HCT116 (cell line): ENCODE results near the gene DENND2D.

Experiments used
- CEBPB ChIP-seq: IDR thresholded peaks from 2 replicates; pipeline ENCODE4 v1.6.1; 2012; ENCODE audit warnings: low read depth
- CTCF ChIP-seq, 3 experiments: fragments of 200-600 bp in 1 of 3; sonication (generic) in 1 of 3; IDR thresholded peaks in 2 of 3; conservative IDR thresholded peaks in 1 of 3; 2 replicates each; pipeline ENCODE4 v1.5.1; 2012 to 2017; ENCODE audit warnings: low read depth in 2 of 3, low read length in 2 of 3, antibody characterized with exemption in 1 of 3, borderline replicate concordance in 1 of 3, control low read depth in 1 of 3, mild to moderate bottlenecking in 1 of 3, mixed read lengths in 1 of 3, mixed run types in 1 of 3, moderate library complexity in 1 of 3; ENCODE audit not compliant: insufficient read depth in 1 of 3
- ELF1 ChIP-seq: IDR thresholded peaks from 2 replicates; pipeline ENCODE4 v1.6.1; 2012; ENCODE audit warnings: low read depth, borderline replicate concordance
- EZH2 ChIP-seq: fragments of 200-600 bp; sonication (generic); IDR thresholded peaks from 2 replicates; pipeline ENCODE4 v1.6.1; 2017; ENCODE audit warnings: antibody characterized with exemption, mixed run types
- MAX ChIP-seq: IDR thresholded peaks from 2 replicates; pipeline ENCODE4 v1.6.1; 2012
- POLR2A ChIP-seq: IDR thresholded peaks from 2 replicates; pipeline ENCODE4 v1.7.0; 2011; ENCODE audit warnings: borderline replicate concordance; ENCODE audit not compliant: insufficient read depth, insufficient read length; ENCODE audit errors: extremely low read depth
- POLR2AphosphoS5 ChIP-seq: IDR thresholded peaks from 2 replicates; pipeline ENCODE4 v1.6.1; 2011; ENCODE audit warnings: mild to moderate bottlenecking, low read depth, low read length, moderate library complexity
- REST ChIP-seq: IDR thresholded peaks from 2 replicates; pipeline ENCODE4 v1.6.1; 2012; ENCODE audit warnings: low read depth
- TCF7L2 ChIP-seq: IDR thresholded peaks from 2 replicates; pipeline ENCODE4 v1.7.0; 2011; ENCODE audit warnings: borderline replicate concordance, inconsistent platforms; ENCODE audit not compliant: insufficient read depth, insufficient read length; ENCODE audit errors: extremely low read depth
- YY1 ChIP-seq: IDR thresholded peaks from 2 replicates; pipeline ENCODE4 v1.6.1; 2011; ENCODE audit warnings: low read length, low read depth, moderate library complexity, mild to moderate bottlenecking; ENCODE audit not compliant: insufficient replicate concordance; ENCODE audit errors: extremely low read depth
- ZBTB33 ChIP-seq: IDR thresholded peaks from 2 replicates; pipeline ENCODE4 v1.6.1; 2011; ENCODE audit warnings: mild to moderate bottlenecking, low read length, moderate library complexity; ENCODE audit not compliant: insufficient replicate concordance; ENCODE audit errors: extremely low read depth

- TF ChIP-seq CTCF (IDR thresholded peaks at IDR 0.05 in 2 of 3, conservative IDR thresholded peaks at IDR 0.05 in 1 of 3; ENCODE audit: borderline replicate concordance in 1 of 3, insufficient read depth in 1 of 3, low read depth in 2 of 3, low read length in 2 of 3), result no peak
- no peak for TF ChIP-seq POLR2A
- TF ChIP-seq CEBPB, result no peak
- TF ChIP-seq POLR2AphosphoS5, result no peak
- no peak for TF ChIP-seq EZH2
- no peak for TF ChIP-seq YY1
- no peak for TF ChIP-seq REST
- TF ChIP-seq ELF1, result no peak
- no peak for TF ChIP-seq MAX
- TF ChIP-seq ZBTB33, result no peak
- TF ChIP-seq TCF7L2, result no peak
Observed at GRCh38 chr1:111148376-111148881, 52.0 kb downstream of the DENND2D start.
